H1 (cell line): ENCODE results near the gene MAP1A.

ENCODE experiments used
- CTCF ChIP-seq, 3 experiments: IDR thresholded peaks; 1 replicate in 2 of 3; 2 replicates in 1 of 3; pipeline versions ENCODE4 v1.5.1 to v1.6.1; 2011; ENCODE audit warnings: low read length in 3 of 3, mild to moderate bottlenecking in 3 of 3, inconsistent platforms in 2 of 3, low read depth in 1 of 3, moderate library complexity in 1 of 3; ENCODE audit not compliant: insufficient read depth in 1 of 3; ENCODE audit errors: control extremely low read depth in 1 of 3
- POLR2A ChIP-seq, 2 experiments: IDR thresholded peaks; 1 replicate in 1 of 2; 2 replicates in 1 of 2; pipeline ENCODE4 v1.6.1; 2011; ENCODE audit warnings: low read depth in 2 of 2, low read length in 2 of 2, mild to moderate bottlenecking in 2 of 2; ENCODE audit errors: control extremely low read depth in 1 of 2
- SIN3A ChIP-seq, 2 experiments: IDR thresholded peaks in 1 of 2; conservative IDR thresholded peaks in 1 of 2; 2 replicates each; pipeline ENCODE4 v1.6.1; 2011 to 2012; ENCODE audit warnings: low read length in 2 of 2, improper control_type of control experiment in 1 of 2, low read depth in 1 of 2, mild to moderate bottlenecking in 1 of 2
- SP1 ChIP-seq: IDR thresholded peaks from 2 replicates; pipeline ENCODE4 v1.6.1; 2011; ENCODE audit warnings: low read depth, low read length
- TCF12 ChIP-seq: IDR thresholded peaks from 2 replicates; pipeline ENCODE4 v1.6.1; 2011; ENCODE audit warnings: low read depth, mild to moderate bottlenecking, low read length

GRCh38 chr15:43498990-43499389 is 18.4 kb upstream of the MAP1A start:
- TF ChIP-seq POLR2A (IDR thresholded peaks at IDR 0.05; ENCODE audit: control extremely low read depth in 1 of 2, low read depth in 2 of 2, low read length in 2 of 2): no peak
- no peak for TF ChIP-seq TCF12
- no peak for TF ChIP-seq SIN3A (conservative IDR thresholded peaks at IDR 0.05 in 1 of 2, IDR thresholded peaks at IDR 0.05 in 1 of 2; ENCODE audit: low read depth in 1 of 2, low read length in 2 of 2)
- no peak for TF ChIP-seq CTCF (IDR thresholded peaks at IDR 0.05; ENCODE audit: control extremely low read depth in 1 of 3, insufficient read depth in 1 of 3, low read depth in 1 of 3, low read length in 3 of 3)
- TF ChIP-seq SP1: no peak
